ENCODE results near the gene ANGPTL7. TPM values are rescaled to one million over a fixed set of nuclear protein-coding genes. Genes with fewer than 3 reads are reported as not detected.
"Not testable (repeated sequence)": the region's sequence is repeated elsewhere in the genome, so short reads cannot be mapped to it uniquely, and the experiment has no call there.

The ANGPTL7 gene, protein sequence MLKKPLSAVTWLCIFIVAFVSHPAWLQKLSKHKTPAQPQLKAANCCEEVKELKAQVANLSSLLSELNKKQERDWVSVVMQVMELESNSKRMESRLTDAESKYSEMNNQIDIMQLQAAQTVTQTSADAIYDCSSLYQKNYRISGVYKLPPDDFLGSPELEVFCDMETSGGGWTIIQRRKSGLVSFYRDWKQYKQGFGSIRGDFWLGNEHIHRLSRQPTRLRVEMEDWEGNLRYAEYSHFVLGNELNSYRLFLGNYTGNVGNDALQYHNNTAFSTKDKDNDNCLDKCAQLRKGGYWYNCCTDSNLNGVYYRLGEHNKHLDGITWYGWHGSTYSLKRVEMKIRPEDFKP
- total RNA-seq: 1.4 TPM

DNA sequence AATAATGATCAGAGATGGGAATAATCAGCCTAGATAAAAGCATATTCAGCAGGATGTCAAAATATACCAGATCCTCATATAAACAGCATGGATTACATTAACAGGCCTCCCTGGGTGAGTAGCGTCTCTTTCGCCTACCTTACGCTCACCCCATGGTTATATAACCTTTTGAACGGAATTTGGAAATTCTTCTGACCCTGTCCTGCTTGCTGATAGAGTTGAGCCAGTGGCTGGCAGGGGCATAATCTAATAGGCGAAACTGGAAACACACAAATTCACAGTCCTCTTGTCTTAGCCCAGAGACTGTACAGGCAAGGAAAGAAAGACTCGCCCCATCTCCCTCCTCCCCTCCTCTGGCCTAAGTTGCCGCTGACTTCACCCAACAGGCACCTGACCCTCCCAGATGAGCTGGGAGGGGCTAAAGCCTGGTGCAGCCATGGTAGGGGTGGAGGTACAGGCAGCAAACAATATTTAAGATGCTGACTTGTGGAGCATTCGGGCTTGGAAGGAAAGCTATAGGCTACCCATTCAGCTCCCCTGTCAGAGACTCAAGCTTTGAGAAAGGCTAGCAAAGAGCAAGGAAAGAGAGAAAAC is at the start of gene ANGPTL7:
Gene ANGPTL7 (plus strand): TSS at position 498 of the 594 bp plus-strand sequence. CDS start 225 bp downstream, outside the sequence.
- no peak for DNase-seq (ENCODE audit: low spot score)

DNA sequence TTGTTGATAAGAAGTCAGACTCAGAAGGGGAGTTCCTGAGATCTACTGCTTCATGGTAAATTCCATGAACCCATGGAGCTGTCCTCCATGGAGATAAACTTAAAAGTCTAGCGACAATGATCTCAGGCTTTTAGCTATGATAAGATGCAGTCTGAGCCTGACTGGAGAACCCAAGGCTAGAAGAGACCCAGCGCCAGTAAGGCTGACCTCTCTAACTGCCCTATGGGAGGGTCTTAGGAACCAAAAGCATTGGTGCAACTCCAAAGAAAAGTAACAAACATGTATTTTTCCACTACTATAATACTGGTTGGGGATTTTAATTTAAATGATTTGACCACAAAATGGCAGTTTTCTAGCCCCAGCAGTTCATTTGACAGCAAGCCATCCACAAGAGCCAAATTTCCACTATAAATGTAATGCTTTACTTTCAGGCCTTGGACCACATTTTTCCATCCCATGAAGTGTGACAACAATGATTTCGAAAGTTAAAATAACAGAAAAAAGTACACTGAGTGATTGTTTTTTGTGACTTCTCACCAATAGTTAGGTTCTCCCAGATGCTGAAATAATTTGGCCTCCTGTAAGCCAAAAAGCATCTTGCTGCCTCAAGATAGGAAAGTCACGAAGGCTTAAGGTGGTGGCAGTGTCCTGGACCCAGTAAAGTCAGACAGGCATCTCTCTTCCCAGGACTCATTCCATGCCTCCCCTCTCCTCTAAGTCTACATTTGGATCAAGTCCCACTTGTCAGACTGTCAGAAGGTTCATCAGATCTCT is 46.4 kb upstream of the ANGPTL7 start:
- DNase-seq (ENCODE audit: low spot score): no peak

DNA sequence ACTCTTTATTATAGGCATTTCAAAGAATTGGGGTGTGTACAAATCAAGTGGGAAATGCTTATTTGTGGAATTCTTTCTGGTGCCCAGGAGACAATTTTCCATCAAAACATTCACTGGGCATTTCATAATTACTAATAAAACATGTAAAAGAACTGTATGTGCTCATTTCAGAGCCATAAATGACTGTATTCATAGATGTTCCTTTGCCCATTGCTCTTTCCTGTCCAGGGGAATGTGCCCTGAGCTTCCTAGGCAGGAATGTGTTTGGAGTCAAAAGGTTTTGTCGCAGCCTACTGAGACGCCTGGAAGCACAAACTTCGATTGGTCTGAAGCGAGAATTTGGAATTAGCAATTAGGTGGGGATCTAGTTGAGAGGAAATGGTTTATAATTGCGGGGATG is 45.8 kb upstream of the ANGPTL7 start:
- DNase-seq (ENCODE audit: low spot score): no peak

DNA sequence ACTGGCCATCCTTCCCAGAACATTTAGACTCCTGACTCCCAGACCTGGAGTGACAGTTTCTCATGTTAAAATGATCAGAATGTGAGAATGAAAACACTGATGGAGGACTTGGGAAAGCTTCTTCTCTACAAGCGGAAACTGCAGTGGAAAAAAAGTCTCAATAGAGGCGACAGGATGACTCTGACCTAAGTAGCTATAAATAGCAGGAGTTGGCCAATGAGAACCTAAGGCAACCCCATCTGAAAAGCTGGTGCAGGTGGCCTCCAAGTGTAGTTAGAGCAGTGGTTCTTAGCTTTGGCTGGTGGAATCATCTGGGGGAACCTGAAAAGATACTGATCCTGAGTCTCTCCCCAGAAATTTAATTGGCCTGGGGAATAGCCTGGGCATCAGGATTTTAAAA is 45.2 kb upstream of the ANGPTL7 start:
- no peak for DNase-seq (ENCODE audit: low spot score)

DNA sequence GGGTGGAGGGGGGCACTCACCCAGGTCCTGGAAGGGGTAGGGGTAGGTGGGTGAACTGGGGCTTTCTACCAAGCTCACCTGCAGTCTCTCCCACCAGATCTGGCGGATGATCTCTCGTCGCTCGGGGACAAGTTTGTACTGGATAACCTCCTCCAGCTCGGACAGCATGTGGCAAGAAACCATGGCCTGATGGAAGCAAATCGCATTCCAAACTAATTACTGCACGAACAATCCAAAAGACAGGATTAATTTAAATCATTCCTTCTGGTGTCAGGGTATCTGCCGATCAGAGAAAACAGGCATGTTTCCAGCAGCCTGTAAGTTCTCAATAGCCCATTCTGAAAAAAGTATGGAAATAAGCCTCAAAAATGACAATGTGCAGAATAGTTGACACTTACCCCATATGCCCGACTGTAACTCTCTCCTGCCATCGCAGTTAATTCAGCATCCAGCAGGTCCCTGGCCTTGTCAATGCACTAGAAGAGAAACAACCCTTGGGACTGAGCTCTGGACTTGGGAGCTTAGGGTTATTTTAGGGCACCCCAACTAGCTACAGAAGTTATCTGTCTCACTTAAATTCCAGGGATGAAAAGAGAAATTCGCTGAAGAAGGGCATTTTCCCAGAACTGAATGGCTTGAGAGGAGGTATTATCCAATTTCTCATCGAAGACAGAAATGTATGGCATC is 44.4 kb upstream of the ANGPTL7 start:
- no peak for DNase-seq (ENCODE audit: low spot score)

DNA sequence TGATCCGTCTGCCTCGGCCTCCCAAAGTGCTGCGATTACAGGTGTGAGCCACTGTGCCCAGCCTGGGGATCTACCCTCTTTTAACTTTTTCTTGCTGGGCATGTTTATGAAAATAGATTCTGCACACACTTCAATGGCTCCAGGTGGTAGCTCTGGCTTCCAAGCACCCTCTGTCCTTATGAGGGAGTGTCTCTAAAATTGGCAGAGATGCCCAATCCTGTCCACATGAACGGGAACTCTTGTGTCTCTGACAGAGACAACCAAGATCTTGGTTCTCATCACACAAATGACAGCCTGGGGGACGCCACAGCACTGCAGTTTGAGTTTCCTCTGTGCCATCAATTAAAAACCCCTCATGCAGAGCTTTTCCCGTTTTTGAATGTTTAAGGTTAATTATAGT is 43.4 kb upstream of the ANGPTL7 start:
- no peak for DNase-seq (ENCODE audit: low spot score)

DNA sequence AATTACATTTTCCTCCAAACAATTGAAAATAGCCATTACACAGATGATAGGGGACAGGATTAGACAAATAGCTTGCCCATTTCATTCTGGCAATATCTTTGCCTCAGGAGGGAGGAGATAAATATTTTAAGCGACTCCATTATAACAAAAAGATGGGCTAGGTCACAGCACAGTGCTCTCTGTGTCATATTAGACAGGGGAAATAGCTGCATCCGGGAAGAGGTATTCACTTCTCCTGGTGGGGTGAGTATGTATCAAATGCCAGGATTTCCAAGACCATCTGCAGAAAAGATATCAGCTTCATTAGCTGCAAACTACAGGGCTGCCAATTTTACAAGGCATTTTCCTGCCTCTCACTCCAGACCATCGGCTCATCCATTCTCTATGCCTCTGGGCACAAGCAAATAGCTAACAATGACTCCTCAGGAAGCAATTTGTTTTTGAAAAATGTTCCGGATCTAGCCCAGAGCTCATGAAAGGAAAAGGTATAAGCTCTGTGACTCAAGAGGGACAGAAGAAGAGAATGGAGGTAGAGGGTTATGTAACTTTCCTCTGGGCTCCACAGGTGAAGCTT is 41.9 kb upstream of the ANGPTL7 start:
- no peak for DNase-seq (ENCODE audit: low spot score)

DNA sequence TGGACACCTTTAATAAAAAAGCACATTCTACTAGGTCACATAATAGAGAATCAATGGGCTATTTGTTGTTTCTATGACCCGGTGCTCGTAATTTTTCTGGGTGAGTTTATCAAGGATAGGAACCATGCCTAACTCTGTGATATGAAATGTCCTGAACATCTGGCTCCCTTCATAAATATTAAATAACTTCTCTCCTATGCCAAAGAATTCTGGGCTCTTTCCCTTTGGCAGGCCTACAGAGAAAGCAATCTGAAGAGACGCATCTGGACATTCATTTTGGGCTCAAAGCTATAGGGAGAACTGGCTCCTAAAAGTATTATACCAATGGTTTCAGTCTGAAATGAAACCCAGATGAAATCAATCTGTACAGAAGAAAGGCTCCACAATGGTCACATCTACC is 38.8 kb upstream of the ANGPTL7 start:
- DNase-seq (ENCODE audit: low spot score): no peak

DNA sequence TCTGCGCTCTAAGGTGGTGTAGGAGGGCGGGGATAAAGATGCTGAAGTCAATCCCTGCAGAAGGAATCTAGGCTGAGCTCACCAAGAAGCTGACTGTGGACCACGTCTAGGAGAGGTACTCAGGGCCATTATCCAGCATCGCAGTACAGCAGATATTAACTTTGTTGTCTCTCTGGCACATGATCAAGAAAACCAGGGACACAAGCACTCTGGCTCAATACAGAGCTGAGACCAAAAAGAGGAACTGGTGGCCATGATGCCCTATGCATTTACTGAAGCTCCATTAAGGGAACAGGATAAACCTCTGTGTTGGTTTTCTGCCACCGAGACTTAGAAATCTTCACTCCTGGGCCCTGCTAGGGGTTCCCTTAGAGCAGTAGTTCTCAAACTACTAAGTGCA is 38.0 kb upstream of the ANGPTL7 start:
- no peak for DNase-seq (ENCODE audit: low spot score)

DNA sequence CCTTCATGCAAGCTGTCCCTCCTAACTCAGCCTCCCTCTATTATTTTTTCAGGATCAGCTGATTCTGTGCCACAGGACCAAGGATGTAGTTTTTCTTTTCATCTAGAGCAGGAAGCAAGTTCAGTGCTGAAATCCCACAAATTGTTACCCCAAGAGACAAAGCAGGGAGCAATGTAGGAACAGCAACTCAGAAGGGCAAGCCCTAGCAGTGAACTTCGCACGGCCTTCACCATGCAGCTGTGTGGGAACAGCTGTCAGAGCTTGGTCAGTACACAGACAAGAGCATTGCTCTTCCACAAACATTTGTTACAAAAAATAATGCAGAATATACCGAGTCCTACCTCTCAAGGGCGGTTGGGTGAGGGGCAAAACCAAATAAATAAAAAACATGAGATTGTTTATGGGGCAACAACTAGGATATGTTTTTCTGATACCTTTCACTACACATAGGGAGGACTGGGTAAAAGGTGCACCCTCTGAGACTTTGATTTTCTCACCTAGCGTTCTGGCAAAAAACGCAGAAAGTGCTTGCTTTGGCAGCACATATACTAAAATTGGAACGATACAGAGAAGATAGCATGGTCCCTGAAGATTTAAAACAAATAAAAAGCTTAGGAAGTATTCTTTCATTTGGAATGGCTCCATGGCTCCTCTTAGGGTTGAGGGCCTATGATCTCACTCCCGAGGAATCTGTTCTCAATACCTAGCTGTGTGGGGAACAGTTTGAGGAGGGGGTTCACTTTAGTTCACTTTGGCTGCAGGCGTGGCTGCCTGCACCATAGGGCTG is 37.1 kb upstream of the ANGPTL7 start:
- no peak for DNase-seq (ENCODE audit: low spot score)

DNA sequence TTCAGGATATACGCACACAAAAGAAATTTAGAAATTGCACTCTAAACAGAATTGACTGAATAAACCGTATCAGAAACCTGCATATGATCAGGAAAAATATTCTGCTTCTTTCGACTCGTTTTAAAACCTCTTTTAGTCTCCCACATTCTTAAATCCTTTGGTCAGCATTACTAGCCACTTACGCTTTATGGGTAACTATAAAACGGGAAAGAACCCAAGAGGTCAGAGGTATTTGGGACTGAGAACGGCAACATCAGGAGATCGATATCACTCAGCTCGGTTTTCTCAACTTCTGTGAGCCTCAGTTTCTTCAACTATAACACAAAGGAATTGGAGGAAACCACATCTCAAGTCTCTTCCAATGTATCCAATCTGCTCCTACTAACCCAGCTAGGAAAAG is 36.4 kb upstream of the ANGPTL7 start:
- DNase-seq (ENCODE audit: low spot score): no peak

DNA sequence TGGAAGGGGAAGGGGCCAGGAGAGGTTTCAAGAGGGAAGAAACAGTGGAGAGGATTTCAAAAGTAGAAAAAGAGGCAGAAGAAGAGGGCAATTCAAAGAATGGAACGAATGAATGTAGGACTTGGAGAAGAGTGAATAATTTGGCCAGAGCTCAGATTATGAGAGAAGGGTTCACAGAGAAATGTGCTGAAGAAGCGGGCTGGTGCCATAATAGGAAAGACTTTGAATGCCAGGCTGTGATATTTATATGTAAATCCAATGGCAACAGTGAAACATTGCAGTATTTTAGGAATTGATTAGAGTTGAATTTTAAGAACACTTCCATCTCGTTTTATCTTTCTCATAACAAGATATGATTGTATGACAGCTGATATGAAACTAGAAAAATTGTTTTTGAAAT is 36.0 kb upstream of the ANGPTL7 start:
- no peak for DNase-seq (ENCODE audit: low spot score)

DNA sequence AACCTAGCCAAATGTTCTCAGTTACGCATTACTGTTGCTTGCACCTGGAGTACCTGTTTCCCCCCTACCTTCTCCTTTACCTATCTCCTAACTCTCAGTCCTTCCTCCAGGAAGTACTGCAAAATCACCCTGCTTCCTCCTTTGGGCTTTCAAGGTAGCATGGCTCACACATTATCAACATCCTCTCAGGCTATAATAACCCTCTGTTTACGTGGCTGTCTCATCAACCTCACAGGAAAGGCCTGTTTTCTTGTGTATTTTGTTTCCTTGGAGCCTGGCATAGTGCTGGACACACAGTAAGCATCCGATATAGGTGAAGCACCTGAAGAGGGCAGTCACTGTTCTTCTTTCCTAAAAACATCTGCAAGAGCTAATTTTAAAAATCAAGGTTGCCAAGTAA is 32.7 kb upstream of the ANGPTL7 start:
- DNase-seq (ENCODE audit: low spot score): no peak

DNA sequence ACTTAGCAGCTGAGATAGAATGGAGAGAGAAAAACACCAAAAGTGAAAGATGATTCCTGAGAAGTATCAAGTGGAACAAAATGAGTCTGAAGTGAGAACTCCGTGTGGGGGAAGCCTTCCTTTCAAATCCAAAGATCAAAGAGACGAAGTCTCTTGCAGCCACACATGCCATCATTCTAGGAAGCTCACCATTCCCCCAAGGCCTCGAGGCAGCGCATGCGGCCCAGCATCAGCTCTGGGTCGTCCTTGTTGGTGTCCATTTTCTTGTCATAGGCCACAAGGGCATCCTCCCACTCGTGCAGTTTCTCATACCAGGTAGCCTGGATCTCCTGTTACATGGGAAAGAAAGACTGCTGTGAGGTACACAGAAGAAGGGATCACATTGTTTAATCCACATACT is 32.2 kb upstream of the ANGPTL7 start:
- no peak for DNase-seq (ENCODE audit: low spot score)

DNA sequence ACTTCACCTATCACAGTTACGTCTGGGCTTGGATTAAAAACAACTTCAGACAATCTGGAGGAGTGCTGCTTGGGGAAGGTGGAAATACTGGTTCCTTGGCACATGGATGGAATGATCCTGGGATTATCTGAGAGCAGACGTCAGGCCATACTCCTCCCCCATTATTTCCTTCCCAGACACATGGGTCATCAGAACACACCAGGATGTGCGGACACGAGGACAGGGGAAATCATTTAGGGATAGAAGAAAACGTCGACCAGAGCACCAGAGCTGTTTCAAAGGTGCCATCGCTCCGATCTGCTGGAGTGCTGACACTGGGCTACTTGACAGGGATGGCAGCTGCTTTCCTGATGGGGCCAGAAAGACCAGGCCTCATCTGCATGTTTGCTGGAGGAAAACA is 31.8 kb upstream of the ANGPTL7 start:
- no peak for DNase-seq (ENCODE audit: low spot score)

DNA sequence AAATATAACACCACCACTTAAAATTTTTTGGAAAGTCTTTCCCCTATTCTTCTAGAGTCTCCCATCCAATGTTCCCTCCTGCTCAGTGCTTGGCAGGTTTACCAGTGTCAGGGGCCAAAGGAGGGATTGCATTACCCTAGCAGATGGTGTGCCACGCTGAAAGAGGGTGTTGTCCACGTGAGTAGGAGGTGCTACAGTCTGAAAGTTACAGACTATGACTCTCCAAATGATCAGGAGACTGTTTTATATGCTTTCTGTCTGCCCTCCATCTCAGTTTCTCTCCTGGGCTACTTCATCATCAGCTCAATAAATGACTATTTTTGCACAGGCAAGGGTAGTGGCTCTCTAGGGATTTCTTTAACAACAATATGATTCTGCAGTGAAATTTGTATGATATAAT is 31.3 kb upstream of the ANGPTL7 start:
- no peak for DNase-seq (ENCODE audit: low spot score)

DNA sequence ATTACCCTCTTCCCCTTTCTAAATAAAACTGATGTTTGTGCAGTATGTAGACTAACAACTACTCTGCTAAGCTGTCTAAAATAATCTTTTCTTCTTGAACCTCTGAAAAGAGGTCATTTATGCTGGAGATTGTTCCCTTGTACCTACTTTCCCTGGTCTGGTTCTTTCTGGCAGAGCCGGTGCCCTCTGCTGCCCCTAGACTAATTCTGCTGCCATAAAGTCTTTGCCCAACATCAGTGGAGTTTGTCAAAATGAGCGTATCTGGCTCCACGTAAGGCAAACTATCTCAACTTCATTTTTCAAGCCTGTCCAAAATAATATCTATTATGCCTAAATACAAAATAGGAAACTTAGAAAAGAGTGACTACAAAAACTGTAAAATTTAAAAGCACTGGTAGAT is 30.9 kb upstream of the ANGPTL7 start:
- no peak for DNase-seq (ENCODE audit: low spot score)

DNA sequence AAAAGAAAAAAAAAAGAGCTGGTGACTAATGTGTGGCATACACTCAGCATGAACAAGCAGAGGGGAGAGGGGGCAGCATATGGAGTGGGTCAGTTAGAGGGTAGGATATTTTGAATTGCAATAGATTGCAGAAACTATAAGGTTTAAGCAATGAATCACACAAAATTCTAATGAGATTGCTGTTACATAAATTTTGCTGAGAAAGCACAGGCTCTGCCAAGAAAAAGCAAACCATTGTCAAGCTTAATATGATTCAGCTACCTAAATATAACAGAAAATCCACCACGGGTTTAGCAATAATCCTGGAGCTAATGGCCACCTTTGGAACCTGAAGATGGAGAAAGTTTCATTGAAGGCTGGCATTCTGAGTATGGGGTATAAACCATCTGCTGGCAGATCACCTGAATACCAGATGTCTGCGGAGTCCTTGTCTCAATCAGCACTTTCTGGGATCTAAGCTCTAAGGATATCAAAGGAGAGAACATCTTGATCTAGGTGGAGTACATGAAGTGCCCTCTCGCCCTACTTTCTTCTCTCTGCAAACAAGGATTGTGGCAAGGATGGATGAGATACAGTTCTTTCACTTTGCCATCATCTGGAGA is 30.3 kb upstream of the ANGPTL7 start:
- no peak for DNase-seq (ENCODE audit: low spot score)

DNA sequence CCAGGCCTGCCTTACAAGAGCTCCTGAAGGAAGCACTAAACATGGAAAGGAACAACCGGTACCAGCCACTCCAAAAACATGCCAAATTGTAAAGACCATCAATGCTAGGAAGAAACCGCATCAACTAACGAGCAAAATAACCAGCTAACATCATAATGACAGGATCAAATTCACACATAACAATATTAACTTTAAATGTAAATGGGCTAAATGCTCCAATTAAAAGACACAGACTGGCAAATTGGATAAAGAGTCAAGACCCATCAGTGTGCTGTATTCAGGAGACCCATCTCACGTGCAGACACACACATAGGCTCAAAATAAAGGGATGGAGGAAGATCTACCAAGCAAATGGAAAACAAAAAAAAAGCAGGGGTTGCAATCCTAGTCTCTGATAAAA is 26.4 kb upstream of the ANGPTL7 start:
- not testable (repeated sequence) for DNase-seq (ENCODE audit: low spot score)

DNA sequence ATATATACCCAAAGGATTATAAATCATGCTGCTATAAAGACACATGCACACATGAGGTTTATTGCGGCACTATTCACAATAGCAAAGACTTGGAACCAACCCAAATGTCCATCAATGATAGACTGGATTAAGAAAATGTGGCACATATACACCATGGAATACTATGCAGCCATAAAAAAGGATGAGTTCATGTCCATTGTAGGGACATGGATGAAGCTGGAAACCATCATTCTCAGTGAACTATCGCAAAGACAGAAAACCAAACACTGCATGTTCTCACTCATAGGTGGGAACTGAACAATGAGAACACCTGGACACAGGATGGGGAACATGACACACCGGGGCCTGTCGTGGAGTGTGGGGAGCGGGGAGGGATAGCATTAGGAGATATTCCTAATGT is 22.4 kb upstream of the ANGPTL7 start:
- not testable (repeated sequence) for DNase-seq (ENCODE audit: low spot score)

DNA sequence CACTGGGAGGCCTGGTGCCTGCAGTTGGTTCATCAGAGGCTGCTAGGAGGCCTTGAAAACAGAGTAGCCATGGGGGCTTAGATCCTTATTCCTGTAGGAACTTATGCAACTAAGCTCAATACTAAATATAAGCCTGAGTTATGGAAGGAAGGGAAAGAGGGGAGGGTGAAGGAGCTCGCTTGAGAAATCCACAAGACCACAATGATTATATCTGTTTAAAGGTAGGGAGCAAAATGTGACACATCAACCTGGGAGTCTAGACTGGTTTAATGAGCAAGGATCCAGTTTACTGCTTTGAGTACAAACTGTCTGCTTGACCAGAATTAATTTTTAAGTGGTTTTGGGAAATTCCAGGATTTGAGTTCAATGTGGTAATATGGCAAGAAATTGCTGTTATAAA is 20.4 kb upstream of the ANGPTL7 start:
- no peak for DNase-seq (ENCODE audit: low spot score)

Data from ureter (tissue), 1 donor.